ENCODE results near the gene REXO2. TPM values are rescaled to one million over a fixed set of nuclear protein-coding genes. Genes with fewer than 3 reads are reported as not detected.
A peak's percentile ranks its signal among the peaks of the same experiment; 100 is the strongest.

The REXO2 gene
- total and polyA plus RNA-seq, 5 experiments from 2014 or later, result 45.8 to 65.0 (median 49.5) TPM

DNA sequence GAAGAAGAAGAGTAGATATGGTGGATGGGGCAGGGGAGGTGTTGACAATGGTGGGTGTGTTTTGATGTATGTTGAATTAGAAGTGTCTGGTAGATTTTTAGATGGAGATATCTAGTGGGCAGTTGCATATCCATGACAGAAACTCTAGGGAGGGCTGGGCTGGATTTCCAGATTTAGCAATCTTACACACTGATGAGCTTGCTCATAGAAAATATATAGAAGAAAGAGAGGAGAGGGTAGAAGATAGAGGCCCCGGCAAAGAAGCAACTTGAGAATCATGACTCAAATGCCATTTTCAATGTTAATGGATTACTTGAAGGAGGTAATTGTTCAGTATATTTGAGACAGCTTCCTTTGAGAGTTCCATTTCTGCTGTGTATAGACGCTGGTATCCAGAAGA is 8.2 kb downstream of the REXO2 start:
- ATAC-seq, result no peak
- no peak for DNase-seq
- POLR2A ChIA-PET, result no interaction called here
- Mint-ChIP-seq H3K4me3 (no peak overlapping the region), H3K36me3 (peaks cover 11 to 64% (median 21%) of the 10 kb centered on the region in 3 donors), H3K9me3 (no peaks in the 10 kb centered on the region), H3K27ac (peak overlapping the region in 2 of 10 donors; percentile 2 to 36), H3K4me1 (peaks cover 1 to 18% (median 5%) of the 10 kb centered on the region in 4 donors), H3K27me3 (no peaks in the 10 kb centered on the region)

DNA sequence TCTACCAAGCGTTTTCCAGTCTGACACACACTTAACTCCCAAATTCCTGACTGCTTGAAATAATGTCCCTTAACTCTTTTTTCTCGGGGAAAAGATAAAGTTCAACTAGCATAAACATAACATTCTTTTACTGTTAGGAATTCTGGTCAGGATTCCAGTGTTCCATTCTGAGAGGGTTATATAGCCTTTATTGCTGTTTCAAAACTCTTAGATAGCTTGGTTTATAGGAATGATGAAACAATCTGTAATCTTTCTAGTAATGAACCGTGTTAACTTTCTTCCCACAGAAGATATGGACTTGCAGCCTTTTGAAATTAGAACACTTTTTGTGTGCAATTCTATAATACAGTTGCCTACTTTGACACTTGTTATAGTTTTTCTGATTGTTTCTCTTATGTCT is 8.6 kb downstream of the REXO2 start:
- POLR2A ChIA-PET, result no interaction called here
- Mint-ChIP-seq H3K36me3 (peaks cover 11 to 64% (median 23%) of the 10 kb centered on the region in 3 donors), H3K4me3 (no peak overlapping the region), H3K4me1 (peaks cover 1 to 18% (median 5%) of the 10 kb centered on the region in 4 donors), H3K27ac (peak overlapping the region in 1 of 10 donors; percentile 2), H3K9me3 (no peaks in the 10 kb centered on the region), H3K27me3 (no peaks in the 10 kb centered on the region)
- ATAC-seq (no peak), DNase-seq (no peak)

DNA sequence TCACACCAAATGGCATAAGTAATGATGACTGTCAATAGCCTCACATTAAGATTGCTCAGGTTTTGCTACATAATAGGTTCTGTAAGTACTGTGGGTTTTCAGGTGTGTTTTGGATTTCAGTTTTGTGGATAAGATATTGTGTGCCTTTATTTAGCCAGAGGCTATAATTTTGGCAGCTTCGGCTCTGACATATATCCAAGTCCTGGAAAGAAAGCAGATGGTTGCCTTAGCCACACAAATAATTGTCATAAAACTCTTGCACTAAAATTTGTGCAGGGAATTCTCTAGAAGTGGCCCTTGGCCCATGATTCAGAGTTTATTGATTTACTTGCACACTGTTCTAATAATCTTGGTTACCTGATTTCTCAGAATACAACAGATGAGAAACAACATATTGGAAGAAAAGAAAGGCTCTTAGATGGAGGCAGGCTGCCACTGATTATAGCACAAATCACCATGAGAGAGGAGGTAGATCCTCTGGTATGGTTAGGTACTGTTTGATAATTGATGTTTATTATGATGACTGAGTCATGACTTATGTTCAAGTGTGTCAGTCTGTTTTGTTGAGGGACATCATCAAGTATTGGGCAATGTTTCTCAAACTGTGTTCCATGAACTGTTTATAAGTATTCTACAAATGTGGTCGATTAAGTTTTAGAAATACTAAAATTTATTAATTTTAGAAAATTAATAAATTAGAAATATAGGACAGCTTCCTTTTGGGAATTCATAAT is 9.6 kb downstream of the REXO2 start:
- ATAC-seq, result no peak
- Mint-ChIP-seq H3K36me3 (peaks cover 11 to 70% (median 24%) of the 10 kb centered on the region in 3 donors), H3K27me3 (no peaks in the 10 kb centered on the region), H3K9me3 (no peaks in the 10 kb centered on the region), H3K4me1 (peaks cover 0 to 18% (median 5%) of the 10 kb centered on the region in 4 donors), H3K4me3 (no peak overlapping the region), H3K27ac (no peak overlapping the region)
- no peak for DNase-seq
- POLR2A ChIA-PET, result no interaction called here

DNA sequence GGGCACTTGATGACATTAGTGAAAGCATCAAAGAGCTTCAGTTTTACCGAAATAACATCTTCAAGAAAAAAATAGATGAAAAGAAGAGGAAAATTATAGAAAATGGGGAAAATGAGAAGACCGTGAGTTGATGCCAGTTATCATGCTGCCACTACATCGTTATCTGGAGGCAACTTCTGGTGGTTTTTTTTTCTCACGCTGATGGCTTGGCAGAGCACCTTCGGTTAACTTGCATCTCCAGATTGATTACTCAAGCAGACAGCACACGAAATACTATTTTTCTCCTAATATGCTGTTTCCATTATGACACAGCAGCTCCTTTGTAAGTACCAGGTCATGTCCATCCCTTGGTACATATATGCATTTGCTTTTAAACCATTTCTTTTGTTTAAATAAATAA is 10.6 kb downstream of the REXO2 start:
- no peak overlapping the region for H3K4me3 Mint-ChIP-seq
- H3K27ac Mint-ChIP-seq, result no peak overlapping the region
- no peak for DNase-seq
- H3K27me3 Mint-ChIP-seq, result no peaks in the 10 kb centered on the region
- H3K4me1 Mint-ChIP-seq, result peaks cover 0 to 18% (median 4%) of the 10 kb centered on the region in 4 donors
- ATAC-seq, result no peak
- POLR2A ChIA-PET, result no interaction called here
- H3K9me3 Mint-ChIP-seq, result no peaks in the 10 kb centered on the region
- H3K36me3 Mint-ChIP-seq, result peaks cover 11 to 64% (median 21%) of the 10 kb centered on the region in 3 donors

DNA sequence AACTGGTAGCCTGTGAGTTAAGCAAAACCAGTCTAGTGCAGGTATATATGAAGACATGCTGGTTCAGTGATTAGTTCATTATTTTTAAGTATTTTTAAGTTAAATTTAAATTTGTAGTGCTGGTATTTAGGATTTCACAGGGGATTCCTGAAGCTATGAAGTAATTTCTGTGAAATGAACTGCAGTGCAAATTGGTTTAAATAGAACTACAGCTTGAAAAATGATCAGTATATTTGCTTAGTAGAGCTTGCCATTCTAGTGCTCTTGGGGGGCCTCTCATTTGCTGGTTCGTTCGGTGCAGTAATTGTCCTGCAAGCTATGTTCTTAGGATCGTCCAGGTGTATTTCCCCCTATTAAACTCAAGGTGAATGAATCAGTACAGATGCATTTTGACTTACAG is 13.1 kb downstream of the REXO2 start:
- no peaks in the 10 kb centered on the region for H3K9me3 Mint-ChIP-seq
- H3K36me3 Mint-ChIP-seq, result peaks cover 4 to 47% (median 16%) of the 10 kb centered on the region in 3 donors
- DNase-seq (no peak), ATAC-seq (no peak)
- no peak overlapping the region for H3K4me3 Mint-ChIP-seq
- no peaks in the 10 kb centered on the region for H3K27me3 Mint-ChIP-seq
- H3K4me1 Mint-ChIP-seq, result peaks cover 0 to 7% (median 1%) of the 10 kb centered on the region in 4 donors
- POLR2A ChIA-PET, result no interaction called here
- H3K27ac Mint-ChIP-seq, result no peak overlapping the region

DNA sequence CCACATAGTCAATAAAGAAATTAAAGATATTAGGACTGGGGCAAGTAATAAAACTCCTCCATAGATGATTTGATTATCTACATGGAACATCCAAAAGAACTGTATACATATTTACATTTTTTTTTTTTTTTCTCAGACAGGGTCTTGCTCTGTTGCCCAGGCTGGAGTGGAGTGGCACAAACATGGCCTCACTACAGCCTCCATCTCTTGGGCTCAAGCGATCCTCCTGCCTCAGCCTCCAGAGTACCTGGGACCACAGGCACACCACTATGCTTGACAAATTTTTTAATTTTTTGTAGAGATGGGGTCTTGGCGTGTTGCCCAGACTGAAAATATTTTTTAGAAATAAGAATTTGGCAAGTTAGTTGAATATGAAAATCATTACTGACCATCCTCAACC is 24.7 kb downstream of the REXO2 start:
- Mint-ChIP-seq H3K4me3 (no peak overlapping the region), H3K4me1 (no peaks in the 10 kb centered on the region), H3K36me3 (peaks cover 8 to 18% (median 11%) of the 10 kb centered on the region in 3 donors), H3K27ac (no peak overlapping the region), H3K27me3 (no peaks in the 10 kb centered on the region), H3K9me3 (peaks cover 0 to 14% (median 6%) of the 10 kb centered on the region in 9 donors)
- POLR2A ChIA-PET, result no interaction called here
- ATAC-seq, result no peak
- DNase-seq, result no peak

DNA sequence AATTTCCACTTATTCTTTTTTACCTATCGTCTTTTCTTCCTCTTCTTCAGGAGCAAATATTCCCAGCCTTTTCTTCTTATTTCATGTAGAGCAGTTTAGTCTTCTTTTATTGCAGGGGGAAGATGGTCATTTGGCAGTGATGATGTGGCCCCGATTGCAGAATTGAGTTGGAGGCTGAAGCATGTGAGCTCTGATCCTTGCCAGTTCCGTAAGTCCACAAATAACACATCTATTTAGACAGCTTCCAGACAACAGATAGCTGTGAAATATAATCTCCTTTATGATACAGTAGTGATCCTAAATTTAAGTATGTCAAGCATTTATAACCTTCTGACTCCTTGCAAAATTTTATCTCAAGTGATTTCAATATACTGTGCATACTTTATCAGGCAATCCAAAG is 27.5 kb downstream of the REXO2 start:
- no peak overlapping the region for H3K27ac Mint-ChIP-seq
- H3K9me3 Mint-ChIP-seq, result peaks cover 1 to 12% (median 4%) of the 10 kb centered on the region in 9 donors
- H3K4me3 Mint-ChIP-seq, result no peak overlapping the region
- POLR2A ChIA-PET, result no interaction called here
- DNase-seq, result no peak
- H3K4me1 Mint-ChIP-seq, result no peaks in the 10 kb centered on the region
- peaks cover 0 to 3% (median 0%) of the 10 kb centered on the region in 5 donors for H3K27me3 Mint-ChIP-seq
- no peak for ATAC-seq
- H3K36me3 Mint-ChIP-seq, result peaks cover 10 to 14% (median 11%) of the 10 kb centered on the region in 3 donors

DNA sequence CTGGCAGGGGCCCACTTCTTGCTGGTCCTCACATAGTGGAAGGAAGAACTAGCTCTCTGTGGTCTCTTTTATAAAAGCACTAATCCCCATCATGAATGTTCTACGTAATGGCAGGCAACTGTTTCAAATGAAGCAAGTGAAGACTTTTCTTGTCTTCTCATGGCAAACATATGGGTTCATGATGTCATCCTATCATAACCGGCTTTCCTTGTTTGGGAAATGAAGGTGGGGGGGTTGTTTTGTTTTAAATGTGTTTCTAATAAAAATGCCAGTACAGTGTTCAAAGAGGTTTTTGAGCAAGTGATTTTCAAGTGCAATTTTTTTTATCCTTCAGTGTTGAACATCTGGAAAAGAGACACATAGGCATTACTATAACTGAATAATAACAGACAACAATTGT is 33.4 kb downstream of the REXO2 start:
- Mint-ChIP-seq H3K4me1 (no peaks in the 10 kb centered on the region), H3K4me3 (no peak overlapping the region), H3K9me3 (peaks cover 0 to 4% (median 0%) of the 10 kb centered on the region in 9 donors), H3K27ac (no peak overlapping the region), H3K36me3 (peaks cover 4 to 15% (median 10%) of the 10 kb centered on the region in 3 donors), H3K27me3 (peaks cover 0 to 14% (median 3%) of the 10 kb centered on the region in 5 donors)
- no peak for DNase-seq
- POLR2A ChIA-PET, result no interaction called here
- ATAC-seq, result no peak

DNA sequence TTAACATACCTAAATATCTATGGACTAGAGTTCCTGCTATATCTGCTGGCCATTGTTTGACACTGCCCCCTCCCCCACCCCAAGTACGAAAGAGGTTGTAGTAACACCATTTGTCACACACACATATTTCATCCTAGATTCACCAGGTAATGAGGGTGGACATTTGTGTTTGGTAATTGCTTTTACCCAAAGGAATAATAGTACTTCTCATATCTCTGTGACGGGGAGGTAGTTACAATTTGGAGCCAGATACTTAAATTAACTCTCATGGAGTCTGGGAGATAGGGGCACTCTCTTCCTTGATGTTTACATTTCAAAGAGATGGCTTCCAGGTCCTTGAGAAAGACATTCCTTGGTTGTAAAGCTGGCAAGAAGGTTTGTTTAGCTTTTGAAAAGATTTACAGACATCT is 38.7 kb downstream of the REXO2 start:
- Mint-ChIP-seq H3K4me1 (peaks cover 0 to 10% (median 0%) of the 10 kb centered on the region in 4 donors), H3K4me3 (no peak overlapping the region), H3K36me3 (peaks cover 0 to 10% (median 3%) of the 10 kb centered on the region in 3 donors), H3K9me3 (peaks cover 0 to 4% (median 0%) of the 10 kb centered on the region in 9 donors), H3K27me3 (peaks cover 2 to 14% (median 4%) of the 10 kb centered on the region in 5 donors), H3K27ac (no peak overlapping the region)
- no peak for DNase-seq
- POLR2A ChIA-PET, result no interaction called here
- ATAC-seq, result no peak

DNA sequence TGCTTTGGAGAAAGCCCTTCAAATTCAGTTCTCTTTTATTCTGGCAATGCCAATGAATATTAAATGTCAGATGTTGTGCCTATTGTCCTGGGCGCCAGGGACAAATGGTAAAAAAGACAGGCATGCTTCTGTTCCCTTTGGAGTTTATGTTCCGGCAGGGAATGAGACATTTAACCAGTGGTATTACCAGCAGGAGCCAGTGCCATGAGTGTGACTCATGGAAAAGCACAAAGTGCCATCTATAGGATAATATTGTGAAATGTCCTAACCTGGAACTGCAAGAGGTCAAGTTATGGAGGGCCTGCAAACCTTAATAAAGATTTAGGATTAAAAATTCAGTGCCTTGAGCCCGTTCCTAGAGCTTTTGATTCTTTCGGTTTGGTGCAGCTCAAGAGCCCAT is 39.5 kb downstream of the REXO2 start:
- ATAC-seq, result no peak
- Mint-ChIP-seq H3K4me3 (no peak overlapping the region), H3K9me3 (peaks cover 0 to 4% (median 0%) of the 10 kb centered on the region in 9 donors), H3K27me3 (peaks cover 2 to 11% (median 4%) of the 10 kb centered on the region in 5 donors), H3K36me3 (peaks cover 0 to 10% (median 3%) of the 10 kb centered on the region in 3 donors), H3K4me1 (peaks cover 0 to 10% (median 0%) of the 10 kb centered on the region in 4 donors), H3K27ac (no peak overlapping the region)
- no peak for DNase-seq
- POLR2A ChIA-PET, result no interaction called here

DNA sequence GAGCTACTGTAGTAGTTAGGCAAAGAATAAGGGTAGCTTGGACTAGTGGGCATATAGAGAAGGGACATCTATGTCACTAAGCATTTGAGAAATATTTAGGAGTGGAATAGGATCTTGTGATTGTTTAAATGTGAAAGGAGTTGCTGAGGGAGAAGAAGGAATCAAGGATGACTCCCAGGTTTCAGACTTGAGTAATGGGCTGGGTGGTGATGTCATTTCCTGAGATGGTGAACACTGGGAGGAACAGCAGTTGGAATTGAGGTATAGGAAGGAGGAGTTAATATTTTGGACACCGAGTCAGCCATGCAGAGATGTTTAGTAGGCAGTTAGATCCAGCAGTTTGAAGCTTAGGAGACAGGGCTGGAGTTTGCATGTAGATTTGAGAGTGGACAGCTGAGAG is 40.1 kb downstream of the REXO2 start:
- H3K27ac Mint-ChIP-seq, result no peak overlapping the region
- ATAC-seq, result no peak
- H3K4me1 Mint-ChIP-seq, result peaks cover 0 to 10% (median 0%) of the 10 kb centered on the region in 4 donors
- H3K27me3 Mint-ChIP-seq, result peaks cover 0 to 7% (median 3%) of the 10 kb centered on the region in 5 donors
- POLR2A ChIA-PET, result no interaction called here
- no peak overlapping the region for H3K4me3 Mint-ChIP-seq
- peaks cover 0 to 4% (median 0%) of the 10 kb centered on the region in 9 donors for H3K9me3 Mint-ChIP-seq
- DNase-seq, result no peak
- H3K36me3 Mint-ChIP-seq, result peaks cover 0 to 9% (median 3%) of the 10 kb centered on the region in 3 donors

DNA sequence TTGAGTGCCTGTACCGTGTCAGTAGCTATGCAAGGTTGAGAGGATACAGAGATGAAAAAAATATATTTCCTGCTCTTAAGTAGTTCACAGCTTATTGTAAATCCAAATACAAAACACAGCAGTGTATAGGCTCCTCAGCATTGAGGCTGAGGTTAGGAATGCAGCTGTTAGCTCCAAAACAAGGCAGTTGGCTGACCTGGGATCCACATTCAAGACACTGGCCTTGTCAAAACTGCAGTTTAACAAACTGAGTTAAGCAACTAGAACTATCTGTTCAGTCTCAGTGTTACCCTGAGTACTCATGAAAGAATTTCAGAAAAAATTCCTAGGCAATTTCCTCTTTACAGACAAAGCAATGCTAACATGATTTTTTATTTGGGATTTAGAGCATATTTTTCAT is 42.8 kb downstream of the REXO2 start:
- no peak for DNase-seq
- H3K4me1 Mint-ChIP-seq, result peaks cover 0 to 10% (median 0%) of the 10 kb centered on the region in 4 donors
- H3K36me3 Mint-ChIP-seq, result no peaks in the 10 kb centered on the region
- no peak overlapping the region for H3K27ac Mint-ChIP-seq
- H3K9me3 Mint-ChIP-seq, result peaks cover 0 to 3% (median 0%) of the 10 kb centered on the region in 9 donors
- ATAC-seq, result no peak
- POLR2A ChIA-PET, result no interaction called here
- no peak overlapping the region for H3K4me3 Mint-ChIP-seq
- H3K27me3 Mint-ChIP-seq, result peaks cover 0 to 8% (median 0%) of the 10 kb centered on the region in 5 donors

DNA sequence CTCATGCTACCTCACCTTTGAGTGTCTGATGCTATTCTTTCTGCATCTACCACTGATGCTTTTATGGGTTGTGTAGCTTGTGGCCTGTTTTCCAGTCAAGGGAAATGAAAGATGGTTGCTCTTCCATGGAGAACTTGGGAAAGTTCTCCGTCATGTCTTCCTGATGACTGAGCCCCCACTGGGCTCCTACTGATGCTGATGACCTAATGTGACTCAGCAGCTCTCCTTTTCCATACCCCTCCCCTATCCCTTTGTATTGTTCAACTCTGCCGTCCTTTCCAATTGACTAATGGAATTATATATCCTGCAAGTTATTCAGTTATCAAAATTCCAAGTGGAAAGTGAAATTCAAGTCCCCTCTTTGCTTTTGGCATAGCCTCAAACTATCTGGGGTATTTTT is 44.7 kb downstream of the REXO2 start:
- Mint-ChIP-seq H3K4me1 (peaks cover 0 to 10% (median 0%) of the 10 kb centered on the region in 4 donors), H3K9me3 (peaks cover 0 to 11% (median 0%) of the 10 kb centered on the region in 9 donors), H3K27me3 (peaks cover 0 to 8% (median 2%) of the 10 kb centered on the region in 5 donors), H3K36me3 (peaks cover 0 to 8% (median 4%) of the 10 kb centered on the region in 3 donors), H3K4me3 (no peak overlapping the region), H3K27ac (no peak overlapping the region)
- POLR2A ChIA-PET, result no interaction called here
- ATAC-seq, result no peak
- no peak for DNase-seq
